Measurements from ENCODE around the gene IKZF5.

The IKZF5 gene

DNA sequence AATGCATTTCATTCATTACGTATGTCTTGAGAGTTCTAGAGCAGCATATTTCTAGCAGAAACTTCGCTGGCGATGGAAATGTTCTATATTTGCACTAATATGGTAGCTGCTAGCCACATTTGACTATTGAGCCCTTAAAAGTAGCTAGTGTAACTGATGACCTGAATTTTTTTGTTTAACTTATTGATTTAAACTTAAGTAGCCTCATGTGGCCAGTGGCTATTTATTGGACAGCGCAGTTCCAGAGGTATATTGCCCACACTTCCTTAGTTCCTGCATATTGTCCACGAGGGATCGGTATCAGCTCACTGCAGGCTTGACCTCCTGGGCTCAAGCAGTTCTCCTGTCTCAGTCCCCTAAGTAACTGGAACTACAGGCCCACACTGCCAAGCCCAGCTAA is 24.7 kb downstream of the IKZF5 start:
- DNase-seq (ENCODE audit: extremely low read depth in 1 of 2, low read depth in 1 of 2) = no peak

GRCh38 chr10:122981066-122981464 is 27.5 kb downstream of the IKZF5 start:
- no peak for DNase-seq (ENCODE audit: extremely low read depth in 1 of 2, low read depth in 1 of 2)

- DNase-seq (ENCODE audit: extremely low read depth in 1 of 2, low read depth in 1 of 2) = peak; percentile 76
Measured at GRCh38 chr10:122980209-122981065, 28.2 kb downstream of the IKZF5 start, which contains the start of gene PSTK. Gene PSTK, plus strand, starts transcription at chr10:122980401. Its CDS starts 79 bp downstream, at chr10:122980480.

GRCh38 chr10:122974543-122975064 is 34.0 kb downstream of the IKZF5 start:
- DNase-seq (ENCODE audit: extremely low read depth in 1 of 2, low read depth in 1 of 2) = no peak

GRCh38 chr10:122974023-122974422 is 34.6 kb downstream of the IKZF5 start:
- DNase-seq (ENCODE audit: extremely low read depth in 1 of 2, low read depth in 1 of 2) = no peak

GRCh38 chr10:122968698-122969097 is 39.9 kb downstream of the IKZF5 start:
- DNase-seq (ENCODE audit: extremely low read depth in 1 of 2, low read depth in 1 of 2) = no peak

DNA sequence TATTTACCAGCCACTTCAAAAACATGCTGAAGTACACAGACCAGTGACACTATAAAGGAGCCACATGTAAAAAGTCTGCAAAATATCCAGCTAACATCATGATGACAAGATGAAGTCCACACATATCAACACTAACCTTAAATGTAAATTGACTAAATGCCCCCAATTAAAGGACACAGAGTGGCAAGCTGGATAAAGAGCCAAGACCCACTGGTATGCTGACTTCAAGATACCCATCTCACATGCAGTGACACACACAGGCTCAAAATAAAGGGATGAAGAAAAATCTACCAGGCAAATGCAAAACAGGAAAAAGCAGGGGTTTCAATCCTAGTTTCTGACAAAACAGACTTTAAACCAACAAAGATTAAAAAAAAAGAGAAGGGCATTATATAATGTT is 41.7 kb downstream of the IKZF5 start:
- DNase-seq (ENCODE audit: extremely low read depth in 1 of 2, low read depth in 1 of 2) = no peak

DNA sequence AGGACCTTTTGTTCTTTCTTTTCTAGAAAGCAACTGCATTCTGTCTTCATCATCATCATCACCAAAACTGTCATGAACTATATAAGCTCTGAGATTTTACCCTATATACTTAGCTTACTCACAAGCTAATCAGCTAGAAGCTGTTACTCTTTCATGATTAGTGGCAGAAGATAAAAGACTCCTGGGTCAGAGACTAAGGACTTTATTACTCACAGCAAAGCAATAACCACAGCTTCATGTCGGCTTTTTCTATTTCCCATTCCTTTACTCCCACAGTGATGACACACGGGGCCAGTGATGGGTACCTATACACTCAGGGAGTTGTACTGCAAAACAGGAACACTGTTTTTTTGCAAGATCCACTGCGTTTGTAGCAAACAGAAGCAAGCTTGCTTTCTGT is 46.2 kb downstream of the IKZF5 start:
- DNase-seq (ENCODE audit: extremely low read depth in 1 of 2, low read depth in 1 of 2) = no peak

GRCh38 chr10:122957474-122957873 is 51.1 kb downstream of the IKZF5 start:
- DNase-seq (ENCODE audit: extremely low read depth in 1 of 2, low read depth in 1 of 2) = no peak

GRCh38 chr10:122955892-122956291 is 52.7 kb downstream of the IKZF5 start:
- DNase-seq (ENCODE audit: extremely low read depth in 1 of 2, low read depth in 1 of 2) = no peak

GRCh38 chr10:122954731-122955050 is 53.9 kb downstream of the IKZF5 start:
- DNase-seq (ENCODE audit: extremely low read depth in 1 of 2, low read depth in 1 of 2) = no peak

DNA sequence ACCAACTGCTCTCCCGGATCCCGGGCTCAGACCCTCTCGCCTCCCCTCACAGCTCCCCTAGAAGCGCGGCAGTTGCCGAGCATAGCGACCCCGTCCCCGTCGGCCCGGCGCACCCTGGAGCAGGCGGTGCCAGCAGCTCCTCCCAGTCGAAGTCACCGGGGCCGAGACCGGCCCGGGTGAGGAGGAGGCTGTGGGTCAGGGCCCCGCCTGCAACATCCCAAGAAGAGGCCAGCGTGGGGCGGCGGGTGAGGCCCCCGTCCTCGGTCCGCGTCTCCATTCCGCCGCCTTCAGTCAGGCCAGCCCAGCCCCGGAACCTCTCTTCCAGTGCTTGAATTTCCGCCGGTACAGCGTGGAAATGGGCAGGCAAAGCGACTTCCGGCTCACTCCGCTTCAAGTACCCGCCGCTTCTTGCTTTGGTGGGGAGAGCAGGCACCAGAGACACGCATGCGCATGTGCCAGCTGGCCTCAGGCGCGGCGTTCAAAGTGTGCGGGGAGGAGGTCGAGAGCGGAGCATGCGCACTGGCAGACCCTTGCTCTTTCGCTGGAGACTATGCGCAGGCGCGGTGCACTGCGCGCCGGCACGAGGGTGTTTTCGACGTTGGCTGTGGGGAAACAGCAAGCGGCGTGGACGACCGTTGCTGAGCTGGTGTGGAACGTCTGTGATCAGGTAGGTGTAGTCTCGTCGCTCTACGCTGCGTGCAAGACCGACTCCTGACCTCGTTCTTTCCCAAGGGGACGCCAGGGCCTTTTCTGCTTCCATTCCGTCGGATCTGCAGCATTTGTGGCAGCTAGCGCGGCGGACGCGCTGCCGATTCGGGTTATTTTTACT is 54.5 kb downstream of the IKZF5 start, which contains the start of gene C10orf88:
TSS of gene C10orf88 (minus strand) at position 326 of the 829 bp plus-strand sequence. CDS start at position 277, 49 bp downstream.
- DNase-seq (ENCODE audit: extremely low read depth in 1 of 2, low read depth in 1 of 2) = peak; percentile 90 to 97

- no peak for DNase-seq (ENCODE audit: extremely low read depth in 1 of 2, low read depth in 1 of 2)
Measured at GRCh38 chr10:122949296-122949695, 59.3 kb downstream of the IKZF5 start.
